Activated T-helper 2 cell treated with anti-CD3 and anti-CD28 coated beads, Interferon-gamma antibody, Interleukin-2, Interleukin-4, amounts not matched to agents 10 μg/mL and 5 μg/mL and 100 μg/mL, durations not matched to agents 14 hours and 24 hours and 36 hours (primary cell): ENCODE data around the gene TRIM8. TPM values are rescaled to one million over a fixed set of nuclear protein-coding genes. Genes with fewer than 3 reads are reported as not detected.
"Not testable (repeated sequence)": the region's sequence is repeated elsewhere in the genome, so short reads cannot be mapped to it uniquely, and the experiment has no call there.

Experiments
- DNase-seq: peaks from one replicate; pipeline ENCODE4 v3.0.0; 2021; ENCODE audit warnings: low spot score
- H3K27ac Mint-ChIP-seq: one replicate; pipeline ENCODE4 v1.8.0; 2021; ENCODE audit warnings: mixed read lengths
- H3K27me3 Mint-ChIP-seq: one replicate; pipeline ENCODE4 v1.8.0; 2021; ENCODE audit warnings: low read depth, mixed read lengths
- H3K36me3 Mint-ChIP-seq: one replicate; pipeline ENCODE4 v1.8.0; 2021; ENCODE audit warnings: low read depth, mixed read lengths
- H3K4me1 Mint-ChIP-seq: one replicate; pipeline ENCODE4 v1.8.0; 2021; ENCODE audit warnings: low read depth, mixed read lengths
- H3K4me3 Mint-ChIP-seq: one replicate; pipeline ENCODE4 v1.8.0; 2021; ENCODE audit warnings: low read depth, mild to moderate bottlenecking, moderate library complexity, mixed read lengths
- H3K9me3 Mint-ChIP-seq: one replicate; pipeline ENCODE4 v1.8.0; 2021; ENCODE audit warnings: mixed read lengths
- intact Hi-C: fragments of 100-400 bp; cut with micrococcal nuclease; formaldehyde crosslinking; loops from one replicate; pipeline ENCODE4 v1.15.1; 2023
- total RNA-seq: library from RNA; stranded (reverse); gene quantifications from 2 replicates; pipeline ENCODE4 v1.2.3, GENCODE V29; 2022

Gene TRIM8
- total RNA-seq, 1 donor from 2014 or later: 82.9 TPM

DNA sequence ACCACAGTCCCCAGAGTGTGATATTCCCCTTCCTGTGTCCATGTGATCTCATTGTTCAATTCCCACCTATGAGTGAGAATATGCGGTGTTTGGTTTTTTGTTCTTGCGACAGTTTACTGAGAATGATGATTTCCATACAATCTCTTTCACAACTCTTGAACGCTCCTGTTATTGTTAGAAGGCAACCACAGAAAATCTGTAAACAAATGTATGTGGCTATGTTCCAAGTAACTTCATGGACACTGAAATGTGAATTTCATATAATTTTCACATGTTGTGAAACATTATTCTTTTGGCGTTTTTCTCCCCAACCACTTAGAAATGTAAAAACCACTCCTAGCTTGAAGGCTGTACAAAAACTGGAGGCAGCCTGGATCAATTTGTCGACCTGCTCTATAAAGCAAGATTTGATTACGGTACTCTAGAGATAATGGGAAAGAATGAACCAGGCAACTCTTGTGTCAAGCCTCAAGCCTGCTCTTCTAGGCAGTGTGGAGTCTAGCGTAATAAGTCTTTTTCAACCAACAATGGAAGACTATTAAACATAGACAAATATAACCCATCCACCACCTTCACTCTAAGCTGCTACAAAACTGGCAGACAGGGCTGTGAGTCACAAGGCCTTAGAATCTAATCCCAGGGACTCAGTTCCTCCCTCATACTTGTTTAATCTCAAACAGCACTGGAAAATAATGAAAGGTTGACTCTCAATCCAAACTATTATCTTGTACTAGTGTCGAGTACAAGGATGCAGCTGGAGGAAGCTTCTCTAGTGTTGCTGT is 47.2 kb downstream of the TRIM8 start:
- DNase-seq: no peak
- Mint-ChIP-seq H3K9me3 (no peaks in the 10 kb centered on the region), H3K4me1 (no peaks in the 10 kb centered on the region), H3K4me3 (no peak overlapping the region), H3K36me3 (peaks cover 18% of the 10 kb centered on the region), H3K27ac (no peak overlapping the region), H3K27me3 (no peaks in the 10 kb centered on the region)
- intact Hi-C loops: no loop called here

DNA sequence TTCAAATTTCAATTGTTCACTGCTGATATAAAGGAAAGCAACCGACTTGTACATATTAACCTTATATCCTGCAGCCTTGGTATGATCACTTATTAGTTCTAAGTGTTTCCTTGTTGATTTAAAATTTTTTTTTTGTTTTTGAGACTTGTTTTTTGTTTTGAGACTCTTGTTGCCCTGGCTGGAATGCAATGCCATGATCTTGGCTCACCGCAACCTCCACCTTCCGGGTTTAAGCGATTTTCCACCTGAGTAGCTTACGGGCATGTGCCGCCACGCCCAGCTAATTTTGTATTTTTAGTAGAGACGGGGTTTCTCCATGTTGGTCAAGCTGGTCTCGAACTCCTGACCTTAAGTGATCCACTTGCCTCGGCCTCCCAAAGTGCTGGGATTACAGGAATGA is 51.1 kb downstream of the TRIM8 start:
- intact Hi-C loops, H3K27ac Mint-ChIP-seq, H3K4me1 Mint-ChIP-seq, H3K9me3 Mint-ChIP-seq, DNase-seq, H3K27me3 Mint-ChIP-seq, H3K4me3 Mint-ChIP-seq: not testable (repeated sequence)
- H3K36me3 Mint-ChIP-seq: peaks cover 38% of the 10 kb centered on the region

DNA sequence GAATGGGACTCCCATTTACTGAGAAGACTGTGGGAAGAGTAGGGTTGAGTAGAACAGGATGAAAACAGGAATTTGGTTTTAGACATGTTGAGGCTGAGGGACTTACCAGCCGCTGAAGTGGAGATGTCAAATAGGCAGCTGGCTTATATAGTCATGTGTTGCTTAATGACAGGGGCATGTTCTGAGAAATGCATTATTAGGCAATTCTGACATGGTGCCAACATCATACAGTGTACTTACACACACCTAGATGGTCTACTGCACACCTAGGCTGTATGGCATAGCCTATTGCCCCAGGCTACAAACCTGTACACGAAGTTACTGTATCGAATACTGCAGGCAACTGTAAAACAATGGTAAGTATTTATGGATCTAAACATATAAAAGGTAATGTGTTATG is 52.5 kb downstream of the TRIM8 start:
- Mint-ChIP-seq H3K4me1 (peaks cover 3% of the 10 kb centered on the region), H3K4me3 (no peak overlapping the region), H3K27ac (no peak overlapping the region), H3K9me3 (no peaks in the 10 kb centered on the region), H3K27me3 (no peaks in the 10 kb centered on the region), H3K36me3 (peaks cover 38% of the 10 kb centered on the region)
- intact Hi-C loops: no loop called here
- DNase-seq: no peak

DNA sequence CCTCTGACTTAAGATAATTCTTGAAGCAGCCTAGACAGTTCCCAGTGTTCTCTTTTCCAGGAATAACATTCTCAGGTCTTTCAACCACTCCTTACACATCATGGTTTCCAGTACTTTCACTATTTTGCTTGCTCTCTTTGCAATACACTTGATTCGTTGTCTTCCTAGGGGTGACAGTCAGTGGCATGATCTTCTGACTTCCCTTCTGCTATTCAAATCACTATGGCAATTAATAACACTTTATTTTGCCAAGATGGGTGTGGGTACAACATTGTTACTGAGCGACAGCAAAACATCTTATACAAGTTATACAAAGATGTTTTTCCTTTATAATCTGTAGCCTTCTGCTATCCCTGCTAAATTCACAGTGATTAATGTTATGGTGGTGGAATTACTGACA is 54.6 kb downstream of the TRIM8 start:
- H3K4me1 Mint-ChIP-seq: peaks cover 3% of the 10 kb centered on the region

DNA sequence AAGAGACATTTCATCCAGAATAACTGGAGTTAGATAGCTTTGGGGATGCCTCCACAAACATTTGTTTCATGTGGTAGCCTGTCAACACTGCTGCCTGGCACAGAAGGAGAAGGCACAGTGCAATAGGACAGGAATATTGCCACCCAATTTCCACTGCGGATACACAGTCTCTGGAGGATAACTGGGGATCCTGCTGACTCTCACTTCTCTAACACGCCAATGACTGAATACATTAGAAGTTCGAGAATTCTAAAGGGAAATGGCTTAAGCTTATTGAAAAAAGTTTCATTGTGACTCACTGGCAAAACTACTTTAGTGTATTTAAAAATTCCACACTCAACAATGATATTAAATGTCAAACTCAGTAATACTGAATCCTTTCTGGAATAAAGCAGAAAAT is 57.0 kb downstream of the TRIM8 start:
- Mint-ChIP-seq H3K4me1 (peaks cover 15% of the 10 kb centered on the region), H3K9me3 (no peaks in the 10 kb centered on the region), H3K27ac (no peak overlapping the region), H3K36me3 (peaks cover 41% of the 10 kb centered on the region), H3K27me3 (no peaks in the 10 kb centered on the region), H3K4me3 (no peak overlapping the region)
- no peak for DNase-seq
- intact Hi-C loops: no loop called here

More for the DNA sequence above, 54.6 kb downstream of the TRIM8 start:
- no peaks in the 10 kb centered on the region for H3K27me3 Mint-ChIP-seq
- H3K36me3 Mint-ChIP-seq: peaks cover 42% of the 10 kb centered on the region
- H3K4me3 Mint-ChIP-seq: no peak overlapping the region
- intact Hi-C loops: no loop called here
- no peak overlapping the region for H3K27ac Mint-ChIP-seq
- DNase-seq: no peak
- no peaks in the 10 kb centered on the region for H3K9me3 Mint-ChIP-seq

DNA sequence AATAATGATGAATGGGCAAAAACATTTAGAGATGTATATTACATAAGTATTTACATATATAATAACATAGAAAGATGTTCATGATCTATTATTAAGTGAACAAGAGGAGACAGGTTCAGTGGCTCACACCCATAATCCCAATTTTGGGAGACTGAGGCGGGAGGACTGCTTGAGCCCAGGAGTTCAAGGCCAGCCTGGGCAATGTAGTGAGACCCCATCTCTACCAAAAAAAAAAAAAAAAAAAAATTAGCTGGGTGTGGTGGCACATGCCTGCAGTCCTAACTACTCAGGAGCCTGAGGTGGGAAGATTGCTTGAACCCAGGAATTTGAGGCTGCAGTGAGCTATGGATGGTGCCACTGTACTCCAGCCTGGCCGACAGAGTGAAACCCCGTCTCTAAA is 57.5 kb downstream of the TRIM8 start:
- no peaks in the 10 kb centered on the region for H3K9me3 Mint-ChIP-seq
- DNase-seq: no peak
- H3K27me3 Mint-ChIP-seq: no peaks in the 10 kb centered on the region
- intact Hi-C loops: loop anchor here (1.0 kb wide), 2 partner anchors 9 to 40 kb away; no protein-coding TSS in a partner anchor
- H3K4me3 Mint-ChIP-seq: no peak overlapping the region
- H3K27ac Mint-ChIP-seq: no peak overlapping the region
- H3K36me3 Mint-ChIP-seq: peaks cover 35% of the 10 kb centered on the region
- peaks cover 17% of the 10 kb centered on the region for H3K4me1 Mint-ChIP-seq

DNA sequence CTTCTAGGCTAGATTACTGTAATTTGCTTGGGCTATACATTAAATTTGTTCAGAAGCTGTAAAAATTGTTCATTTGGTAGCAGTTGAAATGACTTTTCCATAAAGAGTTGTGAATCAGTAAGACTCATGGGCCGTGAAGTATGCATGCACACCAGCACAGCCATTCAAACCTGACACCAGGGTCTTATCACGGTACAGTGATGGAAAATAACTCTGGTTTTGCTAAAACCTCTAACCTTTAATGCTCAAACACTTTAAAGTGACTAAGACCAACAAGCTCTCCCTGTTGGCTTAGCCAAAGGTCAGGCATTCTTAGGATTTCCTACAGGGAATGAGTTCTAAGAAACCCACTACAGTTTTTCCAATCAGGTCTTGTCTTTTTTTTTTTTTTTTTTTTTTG is 58.5 kb downstream of the TRIM8 start:
- H3K36me3 Mint-ChIP-seq: peaks cover 31% of the 10 kb centered on the region
- no peak for DNase-seq
- H3K9me3 Mint-ChIP-seq: no peaks in the 10 kb centered on the region
- peak overlapping the region; percentile 46 for H3K27ac Mint-ChIP-seq
- H3K4me1 Mint-ChIP-seq: peaks cover 21% of the 10 kb centered on the region
- no peaks in the 10 kb centered on the region for H3K27me3 Mint-ChIP-seq
- H3K4me3 Mint-ChIP-seq: no peak overlapping the region
- intact Hi-C loops: loop anchor here (1.0 kb wide), 2 partner anchors 8 to 41 kb away; no protein-coding TSS in a partner anchor

DNA sequence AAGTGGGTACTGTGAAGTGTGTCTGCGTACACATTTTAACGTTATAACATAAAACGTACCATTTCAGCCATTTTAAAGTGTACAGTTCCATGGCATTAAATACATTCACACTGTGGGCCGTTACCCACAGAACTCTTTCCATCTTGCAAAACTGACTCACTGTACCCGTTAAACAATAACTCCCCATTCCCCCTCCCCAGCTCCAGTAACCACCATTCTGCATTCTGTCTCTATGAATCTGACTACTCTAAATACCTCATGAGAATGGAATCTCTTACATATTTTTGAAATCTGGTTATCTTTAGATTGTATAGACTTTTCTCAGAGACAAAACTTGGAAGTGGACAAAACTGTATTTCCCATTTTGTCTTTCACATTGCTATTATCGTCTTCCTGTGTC is 60.6 kb downstream of the TRIM8 start:
- Mint-ChIP-seq H3K27ac (peak overlapping the region; percentile 85), H3K36me3 (peaks cover 14% of the 10 kb centered on the region), H3K27me3 (no peaks in the 10 kb centered on the region), H3K4me3 (peak overlapping the region; percentile 10), H3K9me3 (no peaks in the 10 kb centered on the region), H3K4me1 (peaks cover 24% of the 10 kb centered on the region)
- DNase-seq: no peak
- intact Hi-C loops: no loop called here

DNA sequence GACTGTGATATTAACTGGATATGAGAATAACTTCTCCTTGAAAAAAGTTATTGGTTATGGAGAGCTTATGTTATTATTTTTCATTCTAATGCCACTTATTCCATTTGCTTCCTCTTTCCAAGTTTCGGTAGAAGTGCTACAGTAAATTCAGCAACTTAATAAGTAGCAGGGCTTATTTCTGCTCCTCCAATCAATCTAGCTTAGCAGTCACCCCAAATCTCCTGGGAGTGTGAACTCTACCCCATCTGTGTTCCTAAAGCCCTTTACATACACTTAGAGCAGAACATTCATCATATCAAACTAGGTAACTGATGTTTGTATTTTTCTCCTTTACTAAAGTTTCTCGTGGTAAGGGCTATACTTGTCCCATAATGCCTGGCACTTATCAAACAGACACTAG is 61.3 kb downstream of the TRIM8 start:
- Mint-ChIP-seq H3K9me3 (no peaks in the 10 kb centered on the region), H3K4me3 (no peak overlapping the region)

More for the DNA sequence above, 61.3 kb downstream of the TRIM8 start:
- intact Hi-C loops: no loop called here
- no peaks in the 10 kb centered on the region for H3K27me3 Mint-ChIP-seq
- H3K36me3 Mint-ChIP-seq: peaks cover 12% of the 10 kb centered on the region
- DNase-seq: no peak
- H3K4me1 Mint-ChIP-seq: peaks cover 30% of the 10 kb centered on the region
- peak overlapping the region; percentile 85 for H3K27ac Mint-ChIP-seq

Other genes starting within 250 kb of the TRIM8 start
- gene NFKB2, start 248.8 kb upstream of the TRIM8 start, total RNA-seq: 310 and 323 TPM in 2 replicates
- 10.6 and 13.4 TPM in 2 replicates for gene PSD, start 225.7 kb upstream of the TRIM8 start, total RNA-seq
- 14.8 and 15.1 TPM in 2 replicates for gene FBXL15, start 223.6 kb upstream of the TRIM8 start, total RNA-seq
- 60.7 and 67.5 TPM in 2 replicates for gene CUEDC2, start 211.9 kb upstream of the TRIM8 start, total RNA-seq
- 0.32 TPM in 1 of 2 replicates, not detected in the other for gene C10orf95, start 192.9 kb upstream of the TRIM8 start, total RNA-seq
- gene ACTR1A, start 141.8 kb upstream of the TRIM8 start, total RNA-seq: 66.9 and 69.7 TPM in 2 replicates
- gene SUFU, start 140.5 kb upstream of the TRIM8 start, total RNA-seq: 11.1 and 12.4 TPM in 2 replicates
- 11.1 and 12.2 TPM in 2 replicates for gene ARL3, start 69.9 kb downstream of the TRIM8 start, total RNA-seq
- 52.2 and 54.0 TPM in 2 replicates for gene SFXN2, start 70.2 kb downstream of the TRIM8 start, total RNA-seq
- gene WBP1L, start 99.5 kb downstream of the TRIM8 start, total RNA-seq: 18.0 and 19.9 TPM in 2 replicates
- gene CYP17A1, start 192.9 kb downstream of the TRIM8 start, total RNA-seq: not detected in 2 replicates
- gene BORCS7, start 209.8 kb downstream of the TRIM8 start, total RNA-seq: 10.4 and 10.7 TPM in 2 replicates
- 0.18 and 0.50 TPM in 2 replicates for gene AS3MT, start 225.0 kb downstream of the TRIM8 start, total RNA-seq